Hematopoietic multipotent progenitor cell (in vitro differentiated cells): Measurements from ENCODE around the gene ZG16. TPM values are rescaled to one million over a fixed set of nuclear protein-coding genes. Genes with fewer than 3 reads are reported as not detected.

Experiments used
- DNase-seq, 3 donors: peaks; one replicate each; pipeline ENCODE4 v3.0.0-alpha.2; 2011 to 2015; ENCODE audit warnings: low read depth in 2 of 3, low spot score in 2 of 3
- small RNA-seq: library from RNA; depleted of rRNA; stranded (forward); fragments of <200 nt; gene quantifications from one replicate; pipeline ENCODE3, GENCODE V24; 2012
- total RNA-seq: library from RNA; depleted of rRNA; stranded (reverse); fragments of >200 nt; gene quantifications from one replicate; pipeline ENCODE4 v1.2.3, GENCODE V29; 2012

The ZG16 gene
- total RNA-seq, 1 donor = not detected

DNA sequence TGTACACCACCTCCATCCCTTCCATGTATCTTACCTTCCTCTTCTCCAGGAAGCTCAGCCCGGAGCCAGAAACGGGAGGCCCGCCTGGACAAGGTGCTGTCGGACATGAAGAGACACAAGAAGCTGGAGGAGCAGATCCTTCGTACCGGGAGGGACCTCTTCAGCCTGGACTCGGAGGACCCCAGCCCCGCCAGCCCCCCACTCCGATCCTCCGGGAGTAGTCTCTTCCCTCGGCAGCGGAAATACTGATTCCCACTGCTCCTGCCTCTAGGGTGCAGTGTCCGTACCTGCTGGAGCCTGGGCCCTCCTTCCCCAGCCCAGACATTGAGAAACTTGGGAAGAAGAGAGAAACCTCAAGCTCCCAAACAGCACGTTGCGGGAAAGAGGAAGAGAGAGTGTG is 41.5 kb downstream of the ZG16 start:
- DNase-seq = no peak

GRCh38 chr16:29820271-29820701 is 42.2 kb downstream of the ZG16 start, which contains the start of gene MVP:
Gene MVP (plus strand): TSS chr16:29820462. CDS start chr16:29830550, 10,088 bp downstream.
- DNase-seq = peak in 1 of 3 donors; percentile 44

GRCh38 chr16:29820730-29821642 is 42.9 kb downstream of the ZG16 start:
- no peak for DNase-seq

GRCh38 chr16:29821643-29822115 is 43.6 kb downstream of the ZG16 start:
- no peak for DNase-seq

GRCh38 chr16:29824589-29825144 is 46.6 kb downstream of the ZG16 start:
- no peak for DNase-seq

DNA sequence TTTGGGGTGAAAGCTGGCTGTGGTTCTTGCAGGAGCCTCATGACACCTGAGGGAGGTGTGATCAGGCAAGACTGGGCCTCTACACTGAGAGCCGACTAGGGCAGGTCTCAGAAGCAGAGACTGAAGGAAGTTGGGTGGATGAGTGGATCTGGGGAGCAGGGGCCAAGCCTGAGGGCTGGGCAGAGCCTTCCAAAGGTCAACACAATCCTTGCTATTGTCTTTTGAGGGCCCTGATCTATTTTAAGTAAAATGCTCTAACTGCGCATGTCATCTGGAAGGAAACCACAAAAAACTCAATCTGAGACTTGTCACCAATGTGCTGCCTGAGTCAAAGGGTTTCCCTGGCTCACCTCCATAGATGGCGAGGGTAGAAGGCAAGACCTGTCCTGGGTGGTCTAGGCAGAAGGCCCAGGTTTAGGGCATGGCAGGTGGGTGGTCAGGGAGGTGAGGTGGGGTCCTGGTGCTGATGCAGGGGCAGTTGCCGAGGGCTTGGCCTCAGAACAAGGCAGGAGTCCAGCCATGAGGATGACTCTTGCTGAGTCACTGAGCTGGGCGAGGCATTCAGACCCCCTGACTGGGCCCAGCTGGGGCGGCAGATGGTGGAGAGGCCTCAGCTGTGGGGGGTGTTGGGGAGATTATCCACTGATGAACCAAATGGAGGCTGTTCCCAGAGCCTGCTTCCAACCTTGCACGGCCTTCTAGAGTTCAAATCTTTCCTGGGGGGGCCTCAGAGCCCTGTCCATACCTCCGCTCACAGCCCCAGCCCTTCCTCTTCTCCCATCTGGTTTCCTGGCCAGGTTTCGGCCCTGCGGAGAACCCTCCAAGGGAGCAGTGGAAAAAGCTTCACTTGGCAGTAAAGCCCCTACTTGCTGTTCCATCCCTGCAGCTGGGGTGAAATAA is 47.3 kb downstream of the ZG16 start:
- DNase-seq = peak in 1 of 3 donors; percentile 24

- no peak for DNase-seq
Observed at GRCh38 chr16:29826342-29826695, 48.3 kb downstream of the ZG16 start.

DNA sequence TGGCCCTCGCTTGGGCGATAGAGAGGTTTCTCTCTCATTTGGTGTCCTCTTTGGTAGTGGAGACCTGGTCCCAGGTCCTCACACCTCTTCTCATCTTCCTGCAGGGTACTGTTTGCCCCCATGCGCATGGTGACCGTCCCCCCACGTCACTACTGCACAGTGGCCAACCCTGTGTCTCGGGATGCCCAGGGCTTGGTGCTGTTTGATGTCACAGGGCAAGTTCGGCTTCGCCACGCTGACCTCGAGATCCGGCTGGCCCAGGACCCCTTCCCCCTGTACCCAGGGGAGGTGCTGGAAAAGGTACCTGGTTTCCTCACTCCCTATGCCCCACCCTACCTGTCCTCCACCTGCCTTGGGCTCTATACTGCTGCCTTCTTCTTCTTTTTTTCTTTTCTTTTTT is 52.7 kb downstream of the ZG16 start:
- DNase-seq = no peak

DNA sequence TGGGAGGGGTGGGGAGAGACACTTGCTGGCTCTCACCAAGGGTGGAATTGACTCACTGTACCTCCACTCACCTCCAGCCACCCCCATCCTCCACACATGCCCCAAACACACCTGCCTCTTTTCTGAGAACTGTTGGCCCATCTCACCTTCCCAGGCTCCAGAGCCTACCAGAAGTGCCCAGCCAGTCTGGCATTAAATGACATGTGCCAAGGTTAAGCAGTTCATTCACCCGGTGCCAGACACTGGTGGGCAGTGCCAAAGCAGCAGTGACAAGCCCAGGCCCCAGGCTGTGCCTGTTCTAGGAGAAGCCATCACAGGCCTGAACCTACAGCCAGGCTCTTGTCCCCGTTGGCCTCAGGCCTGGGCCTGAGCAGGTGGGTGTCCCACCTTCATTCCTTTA is 53.4 kb downstream of the ZG16 start:
- DNase-seq = no peak

Small RNA genes lying within 50 kb of the gene (small RNA-seq; reads per million reads assigned to genes)
- gene AC009133.6 = not detected
- not detected for gene AC120114.4

Other genes starting within 250 kb of the ZG16 start
- gene SPN, start 115.0 kb upstream of the ZG16 start, total RNA-seq = 451 TPM
- gene QPRT, start 99.1 kb upstream of the ZG16 start, total RNA-seq = 12.9 TPM
- 64.9 TPM for gene C16orf54, start 32.3 kb upstream of the ZG16 start, total RNA-seq
- 73.8 TPM for gene KIF22, start 12.5 kb downstream of the ZG16 start, total RNA-seq
- gene MAZ, start 28.3 kb downstream of the ZG16 start, total RNA-seq = 711 TPM
- gene PRRT2, start 33.9 kb downstream of the ZG16 start, total RNA-seq = 0.27 TPM
- gene PAGR1, start 37.9 kb downstream of the ZG16 start, total RNA-seq = 24.5 TPM
- gene MVP, start 42.2 kb downstream of the ZG16 start, total RNA-seq = 118 TPM
- 106 TPM for gene CDIPT, start 85.0 kb downstream of the ZG16 start, total RNA-seq
- gene SEZ6L2, start 121.3 kb downstream of the ZG16 start, total RNA-seq = 1.3 TPM
- gene ASPHD1, start 122.2 kb downstream of the ZG16 start, total RNA-seq = 0.27 TPM
- 11.3 TPM for gene KCTD13, start 148.0 kb downstream of the ZG16 start, total RNA-seq
- 64.6 TPM for gene TMEM219, start 183.8 kb downstream of the ZG16 start, total RNA-seq
- gene TAOK2, start 195.6 kb downstream of the ZG16 start, total RNA-seq = 29.1 TPM
- gene HIRIP3, start 217.4 kb downstream of the ZG16 start, total RNA-seq = 9.4 TPM
- gene INO80E, start 218.0 kb downstream of the ZG16 start, total RNA-seq = 21.8 TPM
- 1.1 TPM for gene DOC2A, start 232.8 kb downstream of the ZG16 start, total RNA-seq
- not detected for gene C16orf92, start 244.9 kb downstream of the ZG16 start, total RNA-seq